ENCODE results near the gene TMX1.

DNA sequence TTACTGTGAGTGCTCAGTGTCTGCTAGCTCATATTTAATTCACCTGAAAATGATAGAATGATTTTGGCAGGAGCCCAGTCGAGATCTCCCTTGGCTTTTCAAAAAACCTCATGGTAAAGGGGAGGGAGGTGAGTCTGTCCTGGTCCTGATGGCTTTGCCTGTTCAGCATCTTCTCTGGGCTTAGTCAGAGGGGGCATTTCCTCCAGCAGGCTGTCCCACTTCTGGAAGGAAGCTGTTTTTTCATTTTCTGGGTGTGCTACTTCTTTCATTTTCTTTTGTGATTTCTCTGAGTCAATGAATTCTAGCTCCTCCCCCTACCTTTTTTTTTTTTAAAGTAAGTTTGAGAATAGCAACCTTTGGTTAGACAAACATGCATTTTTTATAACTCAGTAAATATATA lies 58.8 kb downstream of the TMX1 start:
- TF ChIP-seq POLR2A (IDR thresholded peaks at IDR 0.05) (no peak), EP300 (IDR thresholded peaks at IDR 0.05) (no peak)
- TF ChIP-seq, protein P1, sequence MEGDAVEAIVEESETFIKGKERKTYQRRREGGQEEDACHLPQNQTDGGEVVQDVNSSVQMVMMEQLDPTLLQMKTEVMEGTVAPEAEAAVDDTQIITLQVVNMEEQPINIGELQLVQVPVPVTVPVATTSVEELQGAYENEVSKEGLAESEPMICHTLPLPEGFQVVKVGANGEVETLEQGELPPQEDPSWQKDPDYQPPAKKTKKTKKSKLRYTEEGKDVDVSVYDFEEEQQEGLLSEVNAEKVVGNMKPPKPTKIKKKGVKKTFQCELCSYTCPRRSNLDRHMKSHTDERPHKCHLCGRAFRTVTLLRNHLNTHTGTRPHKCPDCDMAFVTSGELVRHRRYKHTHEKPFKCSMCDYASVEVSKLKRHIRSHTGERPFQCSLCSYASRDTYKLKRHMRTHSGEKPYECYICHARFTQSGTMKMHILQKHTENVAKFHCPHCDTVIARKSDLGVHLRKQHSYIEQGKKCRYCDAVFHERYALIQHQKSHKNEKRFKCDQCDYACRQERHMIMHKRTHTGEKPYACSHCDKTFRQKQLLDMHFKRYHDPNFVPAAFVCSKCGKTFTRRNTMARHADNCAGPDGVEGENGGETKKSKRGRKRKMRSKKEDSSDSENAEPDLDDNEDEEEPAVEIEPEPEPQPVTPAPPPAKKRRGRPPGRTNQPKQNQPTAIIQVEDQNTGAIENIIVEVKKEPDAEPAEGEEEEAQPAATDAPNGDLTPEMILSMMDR (IDR thresholded peaks at IDR 0.05), result no peak
